GM19193 (cell line): Measurements from ENCODE around the gene HSPB8.

Experiments
- POLR2A ChIP-seq: IDR thresholded peaks from 4 replicates; pipeline ENCODE4 v1.6.1; 2011; ENCODE audit not compliant: insufficient read depth, insufficient read length; ENCODE audit errors: extremely low read depth

Gene HSPB8

GRCh38 chr12:119157528-119157927 lies 21.2 kb upstream of the HSPB8 start:
- TF ChIP-seq POLR2A, result no peak

GRCh38 chr12:119157978-119158377 lies 20.8 kb upstream of the HSPB8 start:
- TF ChIP-seq POLR2A, result no peak

GRCh38 chr12:119158402-119158801 lies 20.3 kb upstream of the HSPB8 start:
- no peak for TF ChIP-seq POLR2A

- no peak for TF ChIP-seq POLR2A
Measured at GRCh38 chr12:119159844-119160243, 18.9 kb upstream of the HSPB8 start.

GRCh38 chr12:119167902-119168301 lies 10.8 kb upstream of the HSPB8 start:
- no peak for TF ChIP-seq POLR2A

GRCh38 chr12:119168721-119169120 lies 10.0 kb upstream of the HSPB8 start:
- TF ChIP-seq POLR2A, result no peak

- no peak for TF ChIP-seq POLR2A
Measured at GRCh38 chr12:119169150-119169549, 9.6 kb upstream of the HSPB8 start.

- TF ChIP-seq POLR2A, result no peak
Measured at GRCh38 chr12:119171291-119171690, 7.4 kb upstream of the HSPB8 start.

- TF ChIP-seq POLR2A, result no peak
Measured at GRCh38 chr12:119171691-119172425, 6.9 kb upstream of the HSPB8 start.

- TF ChIP-seq POLR2A, result no peak
Measured at GRCh38 chr12:119175081-119175480, 3.6 kb upstream of the HSPB8 start.

GRCh38 chr12:119176267-119177055 lies 2.3 kb upstream of the HSPB8 start:
- no peak for TF ChIP-seq POLR2A

- TF ChIP-seq POLR2A, result no peak
Measured at GRCh38 chr12:119177056-119177325, 1.7 kb upstream of the HSPB8 start.

GRCh38 chr12:119177724-119178380 lies 879 bp upstream of the HSPB8 start:
- no peak for TF ChIP-seq POLR2A

- no peak for TF ChIP-seq POLR2A
Measured at GRCh38 chr12:119179335-119180021, 747 bp downstream of the HSPB8 start.

- TF ChIP-seq POLR2A, result no peak
Measured at GRCh38 chr12:119180380-119181040, 1.8 kb downstream of the HSPB8 start.

- TF ChIP-seq POLR2A, result no peak
Measured at GRCh38 chr12:119181202-119181601, 2.5 kb downstream of the HSPB8 start.

- no peak for TF ChIP-seq POLR2A
Measured at GRCh38 chr12:119181944-119182343, 3.2 kb downstream of the HSPB8 start.
